WTC11 (cell line): Measurements from ENCODE around the gene C18orf32. TPM values are rescaled to one million over a fixed set of nuclear protein-coding genes. Genes with fewer than 3 reads are reported as not detected.

Experiments
- ATAC-seq: fragments of 200-7000 bp; cut with Tn5 transposase; 2 replicates; pipeline ENCODE4 v1.10.0; 2021; ENCODE audit warnings: mild to moderate bottlenecking, moderate library complexity
- CTCF ChIA-PET: fragments of 300-600 bp; sonication (Branson Sonifier 250); formaldehyde crosslinking; loops from one replicate; lab custom pipeline; 2021; ENCODE audit warnings: antibody characterized with exemption; lab: Charles Lee
- POLR2A ChIA-PET: fragments of 350-600 bp; sonication (Branson Sonifier 250); formaldehyde crosslinking; loops from one replicate; lab custom pipeline; 2021; ENCODE audit warnings: antibody characterized with exemption; lab: Charles Lee
- DNase-seq: peaks from one replicate; pipeline ENCODE4 v3.0.0; 2021; ENCODE audit warnings: low spot score
- H3K27ac Mint-ChIP-seq: 2 replicates; pipeline ENCODE4 v1.8.0; 2021; ENCODE audit warnings: mixed read lengths
- H3K27me3 Mint-ChIP-seq: 2 replicates; pipeline ENCODE4 v1.8.0; 2021; ENCODE audit warnings: low read depth, mild to moderate bottlenecking, moderate library complexity, mixed read lengths
- H3K36me3 Mint-ChIP-seq: 2 replicates; pipeline ENCODE4 v1.8.0; 2021; ENCODE audit warnings: mixed read lengths
- H3K4me1 Mint-ChIP-seq: 2 replicates; pipeline ENCODE4 v1.8.0; 2022; ENCODE audit warnings: mixed read lengths
- H3K4me3 Mint-ChIP-seq: 2 replicates; pipeline ENCODE4 v1.8.0; 2021; ENCODE audit warnings: mild to moderate bottlenecking, moderate library complexity, mixed read lengths
- H3K9me3 Mint-ChIP-seq: 2 replicates; pipeline ENCODE4 v1.8.0; 2021; ENCODE audit warnings: mixed read lengths
- AR ChIP-seq: fragments of 250-450 bp; sonication (Bioruptor Pico); IDR thresholded peaks from 2 replicates; pipeline ENCODE4 v1.9.0; 2021; ENCODE audit warnings: mild to moderate bottlenecking
- CDX4 ChIP-seq: fragments of 250-450 bp; sonication (Bioruptor Pico); IDR thresholded peaks from 2 replicates; pipeline ENCODE4 v1.9.0; 2021; ENCODE audit warnings: moderate library complexity, mild to moderate bottlenecking, inconsistent platforms, borderline replicate concordance
- E2F1 ChIP-seq: sonication (generic); formaldehyde crosslinking; IDR thresholded peaks from 2 replicates; pipeline ENCODE4 v1.8.0; 2022; ENCODE audit warnings: mild to moderate bottlenecking, missing genetic modification reagents
- ESRRA ChIP-seq: sonication (generic); formaldehyde crosslinking; IDR thresholded peaks from 2 replicates; pipeline ENCODE4 v1.8.1; 2022; ENCODE audit warnings: mild to moderate bottlenecking, missing genetic modification reagents, borderline replicate concordance
- FOXJ3 ChIP-seq: sonication (generic); formaldehyde crosslinking; IDR thresholded peaks from 2 replicates; pipeline ENCODE4 v1.9.0; 2021; ENCODE audit warnings: missing genetic modification reagents, mild to moderate bottlenecking, borderline replicate concordance
- HMGA2 ChIP-seq: fragments of 250-450 bp; sonication (Bioruptor Pico); IDR thresholded peaks from 2 replicates; pipeline ENCODE4 v1.4.0; 2021; ENCODE audit warnings: mild to moderate bottlenecking, moderate library complexity
- MLX ChIP-seq: sonication (generic); formaldehyde crosslinking; IDR thresholded peaks from 2 replicates; pipeline ENCODE4 v1.8.1; 2023; ENCODE audit warnings: mild to moderate bottlenecking, missing genetic modification reagents, moderate library complexity
- NR1H2 ChIP-seq: sonication (generic); formaldehyde crosslinking; IDR thresholded peaks from 2 replicates; pipeline ENCODE4 v1.9.0; 2021; ENCODE audit warnings: mild to moderate bottlenecking, moderate library complexity, missing genetic modification reagents
- ZNF532 ChIP-seq: fragments of 250-450 bp; sonication (Bioruptor Pico); IDR thresholded peaks from 2 replicates; pipeline ENCODE4 v1.9.0; 2021; ENCODE audit warnings: mild to moderate bottlenecking, borderline replicate concordance
- ZNF671 ChIP-seq: fragments of 250-450 bp; sonication (Bioruptor Pico); IDR thresholded peaks from 2 replicates; pipeline ENCODE4 v1.8.0; 2021; ENCODE audit warnings: mild to moderate bottlenecking
- total RNA-seq: library from RNA; stranded (reverse); gene quantifications from 3 replicates; pipeline ENCODE4 v1.2.3, GENCODE V29; 2021
- TF ChIP-seq, protein P1 (sequence below): sonication (generic); formaldehyde crosslinking; IDR thresholded peaks from 2 replicates; pipeline ENCODE4 v1.8.1; 2022; ENCODE audit warnings: low read depth, missing genetic modification reagents, borderline replicate concordance
- TF ChIP-seq, protein P2 (sequence below): fragments of 250-450 bp; sonication (Bioruptor Pico); conservative IDR thresholded peaks from 2 replicates; pipeline ENCODE4 v1.9.0; 2021; ENCODE audit warnings: mild to moderate bottlenecking

The C18orf32 gene
- total RNA-seq, 1 experiment from 2014 or later: 32.1 TPM

DNA sequence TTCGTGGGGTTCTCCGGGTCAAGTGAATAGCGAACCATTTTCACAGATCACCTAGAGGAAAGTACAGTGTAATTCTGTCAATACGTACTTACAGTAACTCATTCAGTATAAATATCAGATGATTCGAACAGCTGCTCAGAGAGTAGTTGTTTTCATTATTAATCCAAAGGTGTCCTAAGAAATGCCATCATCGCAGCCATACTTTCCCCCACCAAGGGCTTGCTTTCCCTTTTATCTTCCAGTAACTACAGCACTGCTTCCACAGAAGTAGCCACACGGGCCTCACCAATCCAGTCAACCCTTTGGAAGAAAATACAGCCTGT is 4.5 kb upstream of the C18orf32 start:
- Mint-ChIP-seq H3K36me3 (peaks cover 46% of the 10 kb centered on the region), H3K9me3 (no peaks in the 10 kb centered on the region), H3K4me3 (peak overlapping the region; percentile 99), H3K4me1 (peaks cover 67% of the 10 kb centered on the region), H3K27me3 (no peaks in the 10 kb centered on the region), H3K27ac (peak overlapping the region; percentile 99)
- ChIA-PET CTCF (no interaction called here), POLR2A (no interaction called here)
- TF ChIP-seq, protein P1, sequence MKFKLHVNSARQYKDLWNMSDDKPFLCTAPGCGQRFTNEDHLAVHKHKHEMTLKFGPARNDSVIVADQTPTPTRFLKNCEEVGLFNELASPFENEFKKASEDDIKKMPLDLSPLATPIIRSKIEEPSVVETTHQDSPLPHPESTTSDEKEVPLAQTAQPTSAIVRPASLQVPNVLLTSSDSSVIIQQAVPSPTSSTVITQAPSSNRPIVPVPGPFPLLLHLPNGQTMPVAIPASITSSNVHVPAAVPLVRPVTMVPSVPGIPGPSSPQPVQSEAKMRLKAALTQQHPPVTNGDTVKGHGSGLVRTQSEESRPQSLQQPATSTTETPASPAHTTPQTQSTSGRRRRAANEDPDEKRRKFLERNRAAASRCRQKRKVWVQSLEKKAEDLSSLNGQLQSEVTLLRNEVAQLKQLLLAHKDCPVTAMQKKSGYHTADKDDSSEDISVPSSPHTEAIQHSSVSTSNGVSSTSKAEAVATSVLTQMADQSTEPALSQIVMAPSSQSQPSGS (CRISPR knock-in tag): no peak
- TF ChIP-seq, protein P2, sequence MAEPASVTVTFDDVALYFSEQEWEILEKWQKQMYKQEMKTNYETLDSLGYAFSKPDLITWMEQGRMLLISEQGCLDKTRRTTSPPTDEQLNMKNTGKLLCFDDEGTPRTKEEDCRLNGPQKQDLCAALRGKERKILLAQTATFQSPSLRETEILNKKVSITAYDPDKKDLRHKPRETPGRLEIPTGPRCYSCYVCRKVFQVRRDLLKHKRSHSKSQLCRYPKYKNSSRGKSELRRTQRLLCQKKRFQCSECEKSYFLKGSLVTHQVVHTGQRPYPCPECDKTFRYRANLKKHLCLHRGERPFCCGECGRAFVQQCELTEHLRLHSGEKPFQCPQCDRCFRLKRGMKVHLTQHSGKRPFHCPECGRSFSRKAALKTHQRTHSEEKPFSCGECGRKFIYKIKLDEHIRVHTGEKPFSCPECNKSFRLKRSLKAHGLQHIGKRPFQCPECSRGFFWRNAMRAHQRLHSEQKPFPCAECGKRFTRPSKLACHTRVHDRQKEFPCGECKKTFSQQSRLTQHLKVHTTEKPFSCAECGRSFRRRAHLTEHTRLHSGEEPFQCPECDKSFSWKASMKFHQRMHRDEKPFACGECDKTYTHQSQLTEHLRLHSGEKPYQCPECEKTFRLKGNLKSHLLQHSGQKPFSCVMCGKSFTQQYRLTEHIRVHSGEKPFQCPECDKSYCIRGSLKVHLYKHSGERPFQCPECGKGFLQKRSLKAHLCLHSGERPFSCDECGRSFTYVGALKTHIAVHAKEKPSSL (CRISPR knock-in tag): 0 out of 2 replicates have a peak, but pooled peaks have one; percentile 59
- DNase-seq (no peak), ATAC-seq (no peak)

DNA sequence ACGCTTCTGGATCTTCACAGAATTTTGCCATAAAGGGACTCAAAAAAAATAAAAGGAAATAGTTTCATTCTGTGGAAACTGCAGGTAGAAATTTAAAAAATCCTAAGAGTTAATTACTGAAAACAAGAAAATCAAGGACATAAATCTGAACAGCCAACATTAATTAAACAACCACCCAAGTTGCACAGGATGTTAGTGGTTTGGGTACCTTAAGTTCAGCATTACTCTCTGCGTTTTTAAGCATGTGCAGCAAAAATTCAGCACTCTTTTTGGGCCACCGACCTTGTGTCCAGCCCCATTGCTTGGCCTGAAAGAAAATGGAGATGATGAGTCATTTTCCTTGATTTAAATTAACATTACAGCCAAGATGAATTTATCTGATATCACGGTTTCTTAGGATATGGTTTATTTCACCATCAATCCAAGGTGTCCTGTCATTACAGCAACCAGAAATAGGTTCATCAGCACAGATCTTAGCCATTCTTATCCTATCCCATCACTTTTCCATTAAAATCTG is 3.3 kb upstream of the C18orf32 start:
- peaks cover 46% of the 10 kb centered on the region for H3K36me3 Mint-ChIP-seq
- POLR2A ChIA-PET: no interaction called here
- H3K27me3 Mint-ChIP-seq: no peaks in the 10 kb centered on the region
- H3K4me1 Mint-ChIP-seq: peaks cover 70% of the 10 kb centered on the region
- DNase-seq (no peak), ATAC-seq (no peak)
- CTCF ChIA-PET: no interaction called here
- peak overlapping the region; percentile 99 for H3K27ac Mint-ChIP-seq
- peak overlapping the region; percentile 99 for H3K4me3 Mint-ChIP-seq
- no peak for TF ChIP-seq CDX4 (CRISPR knock-in tag)
- TF ChIP-seq MLX (CRISPR knock-in tag): no peak
- no peak for TF ChIP-seq ESRRA (CRISPR knock-in tag)
- no peak for TF ChIP-seq FOXJ3 (CRISPR knock-in tag)
- no peak for TF ChIP-seq E2F1 (CRISPR knock-in tag)
- TF ChIP-seq HMGA2 (CRISPR knock-in tag): no peak
- H3K9me3 Mint-ChIP-seq: no peaks in the 10 kb centered on the region

- CTCF ChIA-PET: interaction anchor here (1.3 to 1.4 kb wide), 2 partner anchors 13 to 371 kb away, joined by 5 to 7 read pairs; no protein-coding TSS in a partner anchor
- peaks cover 52% of the 10 kb centered on the region for H3K4me1 Mint-ChIP-seq
- POLR2A ChIA-PET: interaction anchor here (0.7 to 1.5 kb wide), 9 partner anchors 8 to 78 kb away, joined by 3 to 8 read pairs (median 4); partner anchors contain the start of gene LIPG
- ATAC-seq (no peak), DNase-seq (no peak)
- H3K9me3 Mint-ChIP-seq: no peaks in the 10 kb centered on the region
- H3K27me3 Mint-ChIP-seq: no peaks in the 10 kb centered on the region
- peak overlapping the region; percentile 97 for H3K27ac Mint-ChIP-seq
- peak overlapping the region; percentile 95 for H3K4me3 Mint-ChIP-seq
- H3K36me3 Mint-ChIP-seq: peaks cover 55% of the 10 kb centered on the region
- TF ChIP-seq, protein P2 (CRISPR knock-in tag): peak; percentile 72; the same call in 1 of the 2 replicates
- TF ChIP-seq AR (peak; percentile 57; the same call in 1 of the 2 replicates), NR1H2 (CRISPR knock-in tag) (no peak), ZNF532 (0 out of 2 replicates have a peak, but pooled peaks have one; percentile 25), ZNF671 (CRISPR knock-in tag) (peak; percentile 79)
Measured at GRCh38 chr18:49487711-49488310, 777 bp upstream of the C18orf32 start.
